HFFc6 (cell line): ENCODE results near the gene LRRN3. TPM values are rescaled to one million over a fixed set of nuclear protein-coding genes. Genes with fewer than 3 reads are reported as not detected.
A peak's percentile ranks its signal among the peaks of the same experiment; 100 is the strongest.

ENCODE experiments used
- DNase-seq: peaks from one replicate; pipeline ENCODE4 v3.0.0-alpha.2; 2018
- H3K27ac Mint-ChIP-seq: 2 replicates; pipeline ENCODE4 v1.8.0; 2020; ENCODE audit warnings: mild to moderate bottlenecking, mixed read lengths
- H3K27me3 Mint-ChIP-seq: 2 replicates; pipeline ENCODE4 v1.8.0; 2021; ENCODE audit warnings: mild to moderate bottlenecking, moderate library complexity, mixed read lengths; ENCODE audit not compliant: insufficient read depth
- H3K36me3 Mint-ChIP-seq: 2 replicates; pipeline ENCODE4 v1.8.0; 2021; ENCODE audit warnings: low read depth, mixed read lengths
- H3K4me1 Mint-ChIP-seq: 2 replicates; pipeline ENCODE4 v1.8.0; 2020; ENCODE audit warnings: low read depth, mixed read lengths
- H3K4me3 Mint-ChIP-seq: 2 replicates; pipeline ENCODE4 v1.8.0; 2020; ENCODE audit warnings: mild to moderate bottlenecking, moderate library complexity, mixed read lengths
- H3K9me3 Mint-ChIP-seq: 2 replicates; pipeline ENCODE4 v1.8.0; 2020; ENCODE audit warnings: mild to moderate bottlenecking, mixed read lengths
- total RNA-seq, 6 experiments: library from RNA; stranded (reverse); fragmentation: NEBNext Ultra II Directional; extraction: Animal tissue kit (Norgen Biotek cat#: 25700); gene quantifications; 2 replicates in 1 of 6; 3 replicates in 5 of 6; pipeline ENCODE4 v1.2.3, GENCODE V29; 2021
- TF ChIP-seq, protein P1 (sequence below): fragments of 200-600 bp; sonication (generic); IDR thresholded peaks from 2 replicates; pipeline ENCODE4 v1.5.0; 2021; ENCODE audit warnings: antibody characterized with exemption, mild to moderate bottlenecking

The LRRN3 gene
- total RNA-seq, 6 experiments from 2014 or later = 13.7 to 42.0 (median 35.5) TPM

DNA sequence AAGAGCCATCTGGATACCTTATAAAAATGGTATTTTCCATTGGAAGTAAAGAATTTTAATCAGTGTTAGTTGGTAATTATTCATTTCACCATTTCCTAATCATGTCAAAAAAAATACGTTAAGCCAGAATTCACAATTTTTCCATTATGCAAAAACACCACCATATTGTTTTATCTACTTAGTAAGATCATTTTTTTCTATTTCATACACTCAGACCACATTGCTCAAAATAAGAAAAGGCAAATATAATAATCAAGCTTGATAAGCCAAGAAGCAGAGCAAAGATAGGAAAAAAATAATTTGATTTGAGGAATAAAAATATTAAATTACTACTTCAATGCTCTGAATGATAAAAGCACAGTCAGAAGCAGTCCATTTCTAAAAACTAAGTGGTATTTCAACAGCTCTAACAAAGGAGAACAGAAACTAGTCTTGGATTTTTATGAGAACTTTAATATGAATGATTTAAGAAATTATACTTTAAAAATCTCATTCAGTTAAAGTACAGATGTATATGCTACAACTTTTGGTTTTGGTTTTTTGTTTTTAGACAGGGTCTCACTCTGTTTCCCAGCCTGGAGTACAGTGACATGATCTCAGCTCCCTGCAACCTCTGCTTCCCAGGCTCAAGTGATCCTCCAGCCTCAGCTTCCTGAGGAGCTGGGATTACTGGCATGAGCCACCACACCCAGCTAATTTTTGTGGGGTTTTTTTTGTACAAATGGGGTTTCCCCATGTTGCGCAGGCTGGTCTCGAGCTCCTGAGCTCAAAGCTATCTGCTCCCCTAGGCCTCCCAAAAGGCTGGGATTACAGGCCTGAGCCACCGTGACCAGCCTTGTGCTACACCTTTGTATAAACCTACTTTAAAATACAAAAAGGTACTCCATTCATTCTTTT, 46.6 kb downstream of the LRRN3 start:
- peak overlapping the region; percentile 89 for H3K27ac Mint-ChIP-seq
- peak overlapping the region; percentile 63 for H3K4me3 Mint-ChIP-seq
- H3K36me3 Mint-ChIP-seq = no peaks in the 10 kb centered on the region
- DNase-seq = peak; percentile 26
- TF ChIP-seq, protein P1, sequence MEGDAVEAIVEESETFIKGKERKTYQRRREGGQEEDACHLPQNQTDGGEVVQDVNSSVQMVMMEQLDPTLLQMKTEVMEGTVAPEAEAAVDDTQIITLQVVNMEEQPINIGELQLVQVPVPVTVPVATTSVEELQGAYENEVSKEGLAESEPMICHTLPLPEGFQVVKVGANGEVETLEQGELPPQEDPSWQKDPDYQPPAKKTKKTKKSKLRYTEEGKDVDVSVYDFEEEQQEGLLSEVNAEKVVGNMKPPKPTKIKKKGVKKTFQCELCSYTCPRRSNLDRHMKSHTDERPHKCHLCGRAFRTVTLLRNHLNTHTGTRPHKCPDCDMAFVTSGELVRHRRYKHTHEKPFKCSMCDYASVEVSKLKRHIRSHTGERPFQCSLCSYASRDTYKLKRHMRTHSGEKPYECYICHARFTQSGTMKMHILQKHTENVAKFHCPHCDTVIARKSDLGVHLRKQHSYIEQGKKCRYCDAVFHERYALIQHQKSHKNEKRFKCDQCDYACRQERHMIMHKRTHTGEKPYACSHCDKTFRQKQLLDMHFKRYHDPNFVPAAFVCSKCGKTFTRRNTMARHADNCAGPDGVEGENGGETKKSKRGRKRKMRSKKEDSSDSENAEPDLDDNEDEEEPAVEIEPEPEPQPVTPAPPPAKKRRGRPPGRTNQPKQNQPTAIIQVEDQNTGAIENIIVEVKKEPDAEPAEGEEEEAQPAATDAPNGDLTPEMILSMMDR = no peak
- H3K9me3 Mint-ChIP-seq = no peaks in the 10 kb centered on the region
- H3K4me1 Mint-ChIP-seq = peaks cover 41% of the 10 kb centered on the region
- no peaks in the 10 kb centered on the region; the same call in 1 of the 2 replicates for H3K27me3 Mint-ChIP-seq

DNA sequence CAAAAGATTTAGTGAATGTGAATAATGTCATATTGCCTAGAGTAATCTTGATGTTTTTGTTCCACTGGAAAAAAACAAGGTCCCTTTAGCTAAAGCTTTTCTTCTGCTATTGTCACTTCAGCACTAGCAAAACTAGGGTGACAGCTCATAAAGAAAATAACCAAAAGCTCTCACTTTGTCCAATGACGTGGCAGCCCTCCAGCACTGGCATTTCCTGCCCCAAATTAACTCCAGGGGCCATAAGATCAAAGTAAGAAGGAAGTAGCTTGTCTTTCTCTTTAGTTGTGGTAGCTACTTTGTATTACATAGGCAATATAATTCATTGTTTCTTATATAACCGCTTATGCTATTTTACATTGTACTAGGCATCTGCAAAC, 47.3 kb downstream of the LRRN3 start:
- H3K27ac Mint-ChIP-seq = peak overlapping the region; percentile 89
- H3K4me1 Mint-ChIP-seq = peaks cover 34% of the 10 kb centered on the region
- H3K27me3 Mint-ChIP-seq = no peaks in the 10 kb centered on the region; the same call in 1 of the 2 replicates
- peak overlapping the region; percentile 63 for H3K4me3 Mint-ChIP-seq
- peak; percentile 64 for DNase-seq
- TF ChIP-seq, protein P1 = no peak
- no peaks in the 10 kb centered on the region for H3K9me3 Mint-ChIP-seq
- H3K36me3 Mint-ChIP-seq = no peaks in the 10 kb centered on the region

DNA sequence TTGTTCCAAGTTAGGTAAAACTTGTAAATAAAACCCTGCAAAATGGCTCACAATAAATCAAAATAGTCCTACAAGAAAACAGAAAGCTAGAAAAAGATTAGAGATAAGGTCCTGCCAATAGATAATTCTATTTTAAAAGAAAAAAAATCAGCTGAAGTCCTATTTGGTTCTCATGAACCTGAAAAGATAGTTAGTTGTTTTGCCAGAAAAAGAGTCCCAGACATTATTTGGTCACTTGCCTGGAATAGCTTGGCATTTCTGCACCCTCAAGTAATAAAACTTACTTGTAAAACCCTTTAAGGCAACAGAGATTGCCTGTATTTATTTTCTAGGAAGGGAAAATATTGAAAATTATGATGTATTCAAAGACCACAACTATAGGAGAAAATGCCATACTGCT, 47.7 kb downstream of the LRRN3 start:
- Mint-ChIP-seq H3K27me3 (no peaks in the 10 kb centered on the region; the same call in 1 of the 2 replicates), H3K4me3 (peak overlapping the region; percentile 63), H3K4me1 (peaks cover 33% of the 10 kb centered on the region), H3K27ac (peak overlapping the region; percentile 89), H3K9me3 (no peaks in the 10 kb centered on the region), H3K36me3 (no peaks in the 10 kb centered on the region)
- DNase-seq = no peak
- TF ChIP-seq, protein P1 = no peak

DNA sequence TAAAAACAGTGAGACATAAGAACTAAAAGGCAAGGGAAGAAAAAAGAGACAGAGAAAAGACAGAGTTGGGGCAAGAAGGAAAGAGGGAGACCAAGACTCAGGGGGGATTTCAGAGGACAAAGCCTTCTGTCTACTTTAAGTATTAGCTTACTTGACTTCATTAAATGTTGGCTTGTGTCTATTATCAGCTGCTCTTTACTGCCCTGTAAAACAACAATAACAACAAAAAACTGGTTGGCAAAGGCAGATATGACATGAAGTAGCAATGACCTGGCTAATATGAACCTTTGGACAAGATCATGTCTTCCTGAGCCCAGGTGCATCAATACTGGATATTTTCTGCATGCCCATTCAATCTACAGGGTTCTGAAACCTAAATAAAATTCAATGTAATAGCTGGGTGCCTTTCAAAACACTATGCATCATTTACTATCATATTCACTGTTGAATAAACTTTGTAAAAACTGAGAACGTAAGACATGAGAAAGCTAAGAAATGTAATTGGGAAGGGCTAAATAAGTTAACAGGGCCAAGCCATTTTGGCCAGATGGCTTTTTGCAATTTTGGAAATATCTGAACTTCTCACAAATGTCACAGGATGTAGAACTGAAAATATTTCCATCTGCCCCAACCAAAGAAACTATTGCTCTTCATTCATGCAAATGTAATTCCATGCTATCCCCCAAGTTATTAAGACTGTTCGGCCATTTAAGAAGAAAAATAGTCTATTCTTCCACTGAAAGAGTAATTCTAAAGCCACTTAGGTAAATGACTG, 49.4 kb downstream of the LRRN3 start:
- Mint-ChIP-seq H3K4me3 (no peak overlapping the region), H3K27me3 (no peaks in the 10 kb centered on the region; the same call in 1 of the 2 replicates), H3K27ac (no peak overlapping the region), H3K9me3 (no peaks in the 10 kb centered on the region), H3K4me1 (peaks cover 33% of the 10 kb centered on the region), H3K36me3 (no peaks in the 10 kb centered on the region)
- DNase-seq = no peak
- TF ChIP-seq, protein P1 = no peak

DNA sequence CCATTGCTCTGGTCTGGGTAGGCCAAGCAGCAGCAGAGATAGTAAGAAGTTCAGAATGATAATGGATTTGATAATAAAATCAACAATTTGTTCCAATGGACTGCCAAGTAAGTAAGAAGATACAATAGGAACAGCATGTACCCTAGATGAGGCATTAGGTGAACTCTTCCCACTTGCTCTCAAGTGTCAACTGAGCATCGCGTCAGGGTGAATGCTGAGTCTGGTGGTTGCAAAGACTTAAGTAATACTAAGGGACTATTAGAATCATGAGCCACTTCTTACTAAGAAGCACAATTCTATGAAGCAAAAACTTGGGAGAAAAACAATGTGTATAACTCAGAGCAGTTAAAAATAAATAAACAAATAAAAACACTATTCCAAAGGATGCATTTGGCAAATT, 54.5 kb downstream of the LRRN3 start:
- Mint-ChIP-seq H3K27ac (no peak overlapping the region), H3K4me1 (no peaks in the 10 kb centered on the region), H3K4me3 (no peak overlapping the region), H3K9me3 (no peaks in the 10 kb centered on the region), H3K36me3 (no peaks in the 10 kb centered on the region), H3K27me3 (no peaks in the 10 kb centered on the region)
- TF ChIP-seq, protein P1 = no peak
- DNase-seq = no peak
